K562 (cell line): ENCODE data around the gene BLTP2. TPM values are rescaled to one million over a fixed set of nuclear protein-coding genes. Genes with fewer than 3 reads are reported as not detected.

ENCODE experiments used
- ATAC-seq: fragments of 200-7000 bp; cut with Tn5 transposase; 3 replicates; pipeline ENCODE4 v1.9.1; 2020; ENCODE audit warnings: moderate library complexity
- BruUV-seq: library from RNA; stranded (reverse); fragments of 400-500 nt; replicated peaks from 2 replicates; lab custom pipeline; 2021; lab: Mats Ljungman, UMichigan
- CTCF ChIA-PET: fragments of 300-600 bp; formaldehyde crosslinking; extraction: SDS; loops from one replicate; lab custom pipeline; 2021; ENCODE audit warnings: low intra/inter-chr PET ratio; lab: Yijun Ruan, JAX
- POLR2A ChIA-PET: fragments of 300-600, 350-650 bp; sonication (Branson Sonifier 250); formaldehyde crosslinking; extraction: SDS; loops from one replicate; lab custom pipeline; 2021; ENCODE audit warnings: antibody characterized with exemption, inconsistent platforms; lab: Yijun Ruan, JAX
- DNase-seq, 4 experiments: peaks; one replicate each; pipeline versions ENCODE4 v3.0.0 to v3.0.0-alpha.2; 2011 to 2018; ENCODE audit warnings: low spot score in 3 of 4, mixed read lengths in 3 of 4; ENCODE audit errors: extremely low read depth in 1 of 4
- FAIRE-seq: peaks from 2 replicates; lab custom pipeline; 2011; peaks lifted over from hg19 to GRCh38; lab: Jason Lieb, UNC
- H2AFZ ChIP-seq: 2 replicates; pipeline ENCODE4 v1.6.0; 2011; ENCODE audit warnings: low read depth, low read length, control low read depth, inconsistent platforms
- H3K27ac ChIP-seq: fragments of 200-600 bp; 3 replicates; pipeline ENCODE4 v1.8.0; 2011; ENCODE audit warnings: low read depth, mild to moderate bottlenecking, control low read depth, inconsistent platforms, low read length, moderate library complexity, mixed read lengths; ENCODE audit errors: extremely low read depth
- H3K27me3 ChIP-seq, 2 experiments: fragments of 300-600 bp in 1 of 2; 2 replicates in 1 of 2; 3 replicates in 1 of 2; pipeline versions ENCODE4 v1.6.0 to v1.8.0; 2011; ENCODE audit warnings: inconsistent platforms in 2 of 2, low read length in 2 of 2, mild to moderate bottlenecking in 1 of 2, mixed read lengths in 1 of 2, moderate library complexity in 1 of 2; ENCODE audit not compliant: control insufficient read depth in 2 of 2, insufficient read depth in 2 of 2
- H3K36me3 ChIP-seq: fragments of 300-600 bp; 3 replicates; pipeline ENCODE4 v1.8.0; 2011; ENCODE audit warnings: mild to moderate bottlenecking, low read length, inconsistent platforms; ENCODE audit not compliant: control insufficient read depth, insufficient read depth
- H3K4me1 ChIP-seq, 2 experiments: fragments of 200-600 bp in 1 of 2; replicated peaks in 1 of 2; 2 replicates in 1 of 2; 3 replicates in 1 of 2; pipeline versions ENCODE4 v1.5.1 to v1.8.0; 2011; ENCODE audit warnings: inconsistent platforms in 2 of 2, low read length in 2 of 2, mild to moderate bottlenecking in 1 of 2, mixed read lengths in 1 of 2, moderate library complexity in 1 of 2; ENCODE audit not compliant: control insufficient read depth in 2 of 2, insufficient read depth in 2 of 2
- H3K4me2 ChIP-seq: 2 replicates; pipeline ENCODE4 v1.6.1; 2011; ENCODE audit warnings: low read length, control low read depth, inconsistent platforms, mixed read lengths; ENCODE audit not compliant: insufficient read depth
- H3K4me3 ChIP-seq: fragments of 200-600 bp; sonication (generic), shearing (Covaris generic); 2 replicates; pipeline ENCODE4 v1.5.1; 2016; ENCODE audit warnings: control low read depth, inconsistent platforms
- H3K79me2 ChIP-seq: fragments of 200-600 bp; 3 replicates; pipeline ENCODE4 v1.8.0; 2011; ENCODE audit warnings: low read length, inconsistent platforms; ENCODE audit not compliant: control insufficient read depth, insufficient read depth
- H3K9ac ChIP-seq, 2 experiments: 2 replicates each; pipeline versions ENCODE4 v1.6.0 to v1.6.1; 2011; ENCODE audit warnings: low read depth in 2 of 2, low read length in 2 of 2, control low read depth in 1 of 2, inconsistent platforms in 1 of 2, mild to moderate bottlenecking in 1 of 2, mixed read lengths in 1 of 2; ENCODE audit not compliant: insufficient read depth in 1 of 2
- H3K9me1 ChIP-seq: one replicate; pipeline ENCODE4 v1.6.0; 2011; ENCODE audit warnings: inconsistent platforms, mild to moderate bottlenecking, low read length, moderate library complexity; ENCODE audit not compliant: control insufficient read depth, insufficient read depth
- H3K9me3 ChIP-seq: replicated peaks from 2 replicates; pipeline ENCODE4 v1.5.1; 2011; ENCODE audit warnings: low read depth, low read length, inconsistent platforms; ENCODE audit not compliant: control insufficient read depth, insufficient read depth
- H4K20me1 ChIP-seq: replicated peaks from 2 replicates; pipeline ENCODE4 v1.6.1; 2011; ENCODE audit warnings: low read length, inconsistent platforms, mixed read lengths; ENCODE audit not compliant: control insufficient read depth, insufficient read depth
- CTCFL ChIP-seq: IDR thresholded peaks from 2 replicates; pipeline ENCODE4 v1.6.1; 2011; ENCODE audit warnings: borderline replicate concordance, low read depth, mild to moderate bottlenecking, moderate library complexity, low read length; ENCODE audit not compliant: insufficient read depth, poor library complexity, severe bottlenecking
- E2F6 ChIP-seq, 2 experiments: IDR thresholded peaks; 2 replicates each; pipeline ENCODE4 v1.6.1; 2011; ENCODE audit warnings: borderline replicate concordance in 1 of 2, control low read depth in 1 of 2, low read depth in 1 of 2, low read length in 1 of 2, mild to moderate bottlenecking in 1 of 2, mixed read lengths in 1 of 2, moderate library complexity in 1 of 2; ENCODE audit not compliant: insufficient read depth in 1 of 2, insufficient read length in 1 of 2, poor library complexity in 1 of 2, severe bottlenecking in 1 of 2; ENCODE audit errors: extremely low read depth in 1 of 2
- LEF1 ChIP-seq: fragments of 450-650 bp; IDR thresholded peaks from 2 replicates; pipeline ENCODE4 v1.6.1; 2016; ENCODE audit warnings: mild to moderate bottlenecking
- ZC3H8 ChIP-seq: fragments of 450-650 bp; IDR thresholded peaks from 2 replicates; pipeline ENCODE4 v1.6.1; 2017
- ZFP1 ChIP-seq: fragments of 450-650 bp; formaldehyde crosslinking; IDR thresholded peaks from 2 replicates; pipeline ENCODE4 v1.4.0; 2020; ENCODE audit warnings: mild to moderate bottlenecking, mixed read lengths
- WGBS: fragments of 100-300 bp; shearing (Covaris generic); methylation state at CpG from one replicate; pipeline ENCODE4 v1.1.6; 2016; ENCODE audit warnings: low coverage, mixed read lengths; ENCODE audit not compliant: insufficient coverage; ENCODE audit errors: missing lambda C conversion rate; 5-methylcytosine and 5-hydroxymethylcytosine counted together
- in situ Hi-C: fragments of 300-500 bp; cut with MboI; formaldehyde crosslinking; loops from 4 replicates; pipeline ENCODE4 v1.15.0; 2018; ENCODE audit warnings: inconsistent platforms, mixed read lengths
- intact Hi-C: fragments of 100-400 bp; cut with micrococcal nuclease; formaldehyde crosslinking; loops from 2 replicates; pipeline ENCODE4 v1.14.2; 2022
- polyA plus RNA-seq, 8 experiments: library from polyadenylated mRNA; depleted of rRNA in 4 of 8; stranded (reverse) in 5 of 8; unstranded in 3 of 8; fragments of >200 nt; fragmentation: Nextera tagmentation in 2 of 8; fragmentation: Illumina TruSeq in 1 of 8; extraction: Ambion mirVana in 2 of 8; extraction: Trizol in 1 of 8; gene quantifications; 2 replicates each; pipeline versions ENCODE4 v1.2.1 to v1.2.3, GENCODE V29; 2011 to 2014; ENCODE audit warnings: inconsistent platforms in 1 of 8, missing spikeins in 1 of 8
- total RNA-seq, 7 experiments: library from RNA; depleted of rRNA in 6 of 7; stranded (reverse); fragments of >200 nt in 6 of 7; fragmentation: Illumina TruSeq in 2 of 7; extraction: Trizol in 2 of 7; gene quantifications; 2 replicates each; pipeline versions ENCODE4 v1.2.1 to v1.2.3, GENCODE V29; 2011 to 2021; ENCODE audit warnings: low replicate concordance in 1 of 7
- TF ChIP-seq, protein P1 (sequence below): fragments of 250-450 bp; sonication (Bioruptor Pico); IDR thresholded peaks from 2 replicates; pipeline ENCODE4 v1.6.1; 2021; ENCODE audit warnings: mild to moderate bottlenecking
- TF ChIP-seq, protein P2 (sequence below): sonication (generic); formaldehyde crosslinking; IDR thresholded peaks from 2 replicates; pipeline ENCODE4 v1.5.0; 2020; ENCODE audit warnings: missing genetic modification reagents

The BLTP2 gene
- total and polyA plus RNA-seq, 9 of the 15 experiments (the other 6 are each of a cell fraction or from before 2014, with no cell fraction given), result 14.7 to 174 (median 103) TPM

GRCh38 chr17:28624148-28624547 lies 20.8 kb downstream of the BLTP2 start:
- Histone ChIP-seq H3K79me2 (no peaks in the 10 kb centered on the region), H3K27me3 (no peaks in the 10 kb centered on the region), H2AFZ (no peak overlapping the region), H3K9me1 (no peaks in the 10 kb centered on the region), H3K9ac (no peak overlapping the region), H3K36me3 (peaks cover 94% of the 10 kb centered on the region), H3K4me3 (no peak overlapping the region), H3K27ac (no peak overlapping the region), H3K4me1 (no peaks in the 10 kb centered on the region), H3K4me2 (no peak overlapping the region), H3K9me3 (no peaks in the 10 kb centered on the region), H4K20me1 (no peaks in the 10 kb centered on the region)
- FAIRE-seq (no peak), DNase-seq (no peak), ATAC-seq (no peak)
- in situ Hi-C loops, result no loop called here
- TF ChIP-seq, protein P1, sequence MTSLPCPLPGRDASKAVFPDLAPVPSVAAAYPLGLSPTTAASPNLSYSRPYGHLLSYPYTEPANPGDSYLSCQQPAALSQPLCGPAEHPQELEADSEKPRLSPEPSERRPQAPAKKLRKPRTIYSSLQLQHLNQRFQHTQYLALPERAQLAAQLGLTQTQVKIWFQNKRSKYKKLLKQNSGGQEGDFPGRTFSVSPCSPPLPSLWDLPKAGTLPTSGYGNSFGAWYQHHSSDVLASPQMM (CRISPR knock-in tag), result no peak
- no peak for TF ChIP-seq LEF1
- TF ChIP-seq ZC3H8, result no peak
- TF ChIP-seq CTCFL, result no peak
- TF ChIP-seq ZFP1 (CRISPR knock-in tag), result no peak
- TF ChIP-seq, protein P2, sequence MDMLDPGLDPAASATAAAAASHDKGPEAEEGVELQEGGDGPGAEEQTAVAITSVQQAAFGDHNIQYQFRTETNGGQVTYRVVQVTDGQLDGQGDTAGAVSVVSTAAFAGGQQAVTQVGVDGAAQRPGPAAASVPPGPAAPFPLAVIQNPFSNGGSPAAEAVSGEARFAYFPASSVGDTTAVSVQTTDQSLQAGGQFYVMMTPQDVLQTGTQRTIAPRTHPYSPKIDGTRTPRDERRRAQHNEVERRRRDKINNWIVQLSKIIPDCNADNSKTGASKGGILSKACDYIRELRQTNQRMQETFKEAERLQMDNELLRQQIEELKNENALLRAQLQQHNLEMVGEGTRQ (CRISPR knock-in tag), result no peak
- no peak for TF ChIP-seq E2F6 (IDR thresholded peaks at IDR 0.05; ENCODE audit: borderline replicate concordance in 1 of 2, extremely low read depth in 1 of 2, insufficient read depth in 1 of 2, insufficient read length in 1 of 2, low read depth in 1 of 2, low read length in 1 of 2, poor library complexity in 1 of 2, severe bottlenecking in 1 of 2)
- BruUV-seq, result no TSS peak
- POLR2A ChIA-PET, result interaction anchor here (0.6 to 1.7 kb wide), 6 partner anchors 11 to 99 kb away, joined by 3 to 7 read pairs (median 4); partner anchors contain the start of gene RPL23A
- CTCF ChIA-PET, result no interaction called here
- intact Hi-C loops, result no loop called here
- WGBS, result 96% methylated on average over 2 of the region's 2 CpGs
